NCI-H510A treated with DMSO at 0.1 percent for 48 hours (cell line): ENCODE results near the gene FXYD4.
A peak's percentile ranks its signal among the peaks of the same experiment; 100 is the strongest.

Experiments
- DNase-seq: peaks from one replicate; lab custom pipeline; 2025; lab: John Stamatoyannopoulos, UW

The FXYD4 gene

DNA sequence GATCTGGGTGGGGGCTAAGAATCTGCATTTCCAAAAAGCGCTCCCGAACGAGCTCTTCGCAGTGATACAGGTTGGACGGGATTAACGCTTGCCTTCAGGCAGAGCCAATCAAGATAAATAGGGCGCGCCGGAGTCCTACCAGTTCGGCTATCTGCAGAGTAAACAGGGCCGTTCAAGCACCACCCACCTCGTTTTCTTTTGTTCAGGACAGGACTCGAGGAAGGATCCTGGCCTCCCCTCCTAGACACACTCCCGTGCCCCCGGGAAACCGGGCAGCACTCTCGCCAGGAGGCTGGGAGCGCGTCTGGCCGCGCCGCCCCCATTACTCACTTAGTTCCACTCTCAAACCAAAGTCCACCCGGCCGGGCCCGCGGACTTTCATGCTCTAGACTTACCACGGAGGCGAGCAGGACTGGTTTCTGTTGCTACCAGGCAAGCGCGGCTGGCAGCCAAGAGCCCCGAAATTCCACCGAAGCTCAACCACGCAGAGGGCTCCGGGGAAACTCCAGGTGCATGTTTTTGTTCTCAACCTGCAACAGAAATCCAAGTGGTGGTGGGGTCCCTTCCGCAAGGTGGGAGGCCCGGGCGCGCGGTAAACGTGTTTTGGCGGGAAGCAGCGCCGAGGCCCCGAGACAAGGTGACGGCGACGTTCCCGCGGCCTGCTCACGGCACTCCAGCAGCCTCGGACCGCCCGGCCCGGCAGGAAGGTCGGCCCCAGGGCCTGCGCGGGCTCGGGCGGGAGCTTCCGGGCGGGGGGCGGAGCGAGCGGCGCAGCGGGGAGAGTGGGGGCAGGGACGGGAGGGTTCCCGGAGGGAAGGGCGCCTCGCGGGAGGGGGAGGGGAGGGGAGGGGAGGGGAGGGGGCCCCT lies 24.9 kb downstream of the FXYD4 start:
- DNase-seq, result peak; percentile 46

DNA sequence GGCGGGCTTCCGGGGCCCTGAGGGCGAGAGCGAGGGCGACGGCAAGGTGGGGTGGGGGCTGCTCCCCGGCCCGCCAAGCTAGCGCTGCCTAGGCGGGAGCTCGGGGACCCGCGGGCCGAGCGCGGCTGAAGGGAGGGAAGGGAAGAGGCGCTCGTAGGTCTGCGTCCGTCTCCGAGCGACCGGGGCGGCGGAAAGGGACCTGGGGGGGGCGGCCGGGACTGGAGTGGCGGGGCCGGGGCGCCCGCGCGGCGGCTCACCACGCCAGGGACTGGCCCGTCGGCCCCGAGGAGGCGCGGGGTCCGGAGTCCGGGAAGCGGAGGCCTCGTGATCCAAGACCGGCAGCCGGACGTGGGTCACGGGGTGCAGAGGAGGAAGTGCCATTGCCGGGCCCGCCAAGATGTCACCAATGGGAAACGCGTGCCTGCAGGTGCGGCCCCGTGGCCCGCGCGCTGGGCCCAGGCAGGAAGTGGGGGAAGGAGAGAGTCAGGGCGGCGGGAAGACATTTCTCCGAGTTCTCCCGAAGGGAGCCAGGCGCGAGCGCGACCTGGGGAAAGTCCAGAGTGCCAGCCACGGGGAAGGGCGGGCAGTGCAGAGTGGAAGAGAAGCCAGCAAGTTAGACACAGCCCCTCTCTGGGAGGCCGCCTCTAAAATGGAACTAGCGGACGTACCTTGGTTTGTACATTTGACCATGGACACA lies 25.6 kb downstream of the FXYD4 start:
- DNase-seq, result peak; percentile 65

DNA sequence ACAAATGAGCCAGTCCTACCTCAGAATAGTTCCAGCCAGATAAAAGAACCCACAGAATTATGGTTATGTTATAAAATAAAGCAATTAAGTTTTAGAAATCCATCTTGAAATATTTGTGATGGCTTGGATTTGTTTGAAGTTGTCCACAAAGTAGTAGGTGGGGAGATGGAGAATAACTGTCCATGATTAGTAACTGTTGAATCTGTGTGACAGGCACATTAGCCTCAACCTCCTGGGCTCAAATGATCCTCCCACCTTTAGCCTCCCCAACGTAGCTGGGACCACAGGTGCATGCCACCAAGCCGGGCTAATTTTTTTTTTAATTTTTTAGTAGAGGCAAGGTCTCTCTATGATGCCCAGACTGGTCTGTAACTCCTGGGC lies 27.5 kb downstream of the FXYD4 start:
- no peak for DNase-seq

DNA sequence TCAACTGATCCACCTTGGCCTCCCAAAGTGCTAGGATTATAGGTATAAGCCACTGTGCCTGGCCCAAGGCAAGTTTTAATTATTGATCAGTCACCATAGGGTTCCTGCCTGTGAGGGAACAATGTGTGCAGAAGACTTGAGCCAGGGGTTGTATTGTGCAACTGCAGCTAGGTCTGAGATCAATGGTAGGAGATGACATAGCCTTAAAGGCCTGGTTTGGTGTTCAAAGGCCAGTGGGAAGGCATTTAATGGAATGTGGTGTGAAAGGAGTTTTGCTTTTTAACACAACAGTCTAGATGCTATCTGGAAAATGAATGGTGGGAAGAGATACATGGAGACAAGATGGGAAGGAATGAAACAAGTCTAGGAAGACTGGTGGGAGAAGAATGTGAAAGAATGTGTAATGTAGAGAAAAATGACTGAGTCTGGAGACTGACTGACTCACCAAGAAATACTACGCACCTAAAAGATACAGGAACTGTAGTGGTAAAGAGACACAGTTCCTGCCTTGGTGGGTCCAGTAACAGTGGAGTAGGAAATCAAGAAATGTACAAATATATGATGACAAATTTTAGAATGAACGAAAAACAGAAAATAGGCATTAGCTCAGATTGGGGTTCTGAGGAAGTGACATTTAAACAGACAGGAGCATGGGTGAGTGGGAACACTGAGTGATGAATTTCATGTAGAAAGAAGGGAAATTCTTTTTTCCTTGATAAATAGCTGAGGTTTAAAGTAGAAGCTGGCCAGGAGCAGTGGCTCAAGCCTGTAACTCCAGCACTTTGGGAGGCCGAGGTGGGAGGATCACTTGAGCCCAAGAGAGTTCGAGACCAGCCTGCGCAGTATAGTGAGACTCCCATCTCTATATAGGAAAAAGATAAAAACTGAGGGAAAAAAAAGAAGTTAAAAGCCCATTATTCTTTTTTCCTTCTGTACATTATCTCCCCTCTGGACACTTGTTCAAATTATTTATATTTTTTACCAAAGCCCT lies 28.2 kb downstream of the FXYD4 start:
- DNase-seq, result no peak

DNA sequence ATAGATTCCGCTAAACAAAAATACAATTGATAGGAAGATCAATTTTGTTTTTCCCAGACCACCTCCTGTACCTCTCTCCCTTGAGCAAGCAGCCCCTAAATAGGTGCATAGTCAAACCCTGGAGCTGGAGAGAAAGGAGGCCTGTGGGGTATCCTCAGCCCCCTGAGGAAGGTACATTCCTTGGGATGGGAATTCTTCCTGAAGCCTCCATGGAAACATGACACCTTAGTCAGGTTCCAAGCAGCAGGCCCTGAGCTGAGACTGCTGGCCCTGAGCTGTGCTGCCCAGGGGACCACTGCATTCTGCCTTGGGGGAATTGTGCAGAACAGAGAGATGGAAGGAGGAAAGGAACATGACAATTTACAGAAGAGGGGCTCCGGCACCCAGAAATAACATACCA lies 30.2 kb downstream of the FXYD4 start:
- DNase-seq, result no peak

DNA sequence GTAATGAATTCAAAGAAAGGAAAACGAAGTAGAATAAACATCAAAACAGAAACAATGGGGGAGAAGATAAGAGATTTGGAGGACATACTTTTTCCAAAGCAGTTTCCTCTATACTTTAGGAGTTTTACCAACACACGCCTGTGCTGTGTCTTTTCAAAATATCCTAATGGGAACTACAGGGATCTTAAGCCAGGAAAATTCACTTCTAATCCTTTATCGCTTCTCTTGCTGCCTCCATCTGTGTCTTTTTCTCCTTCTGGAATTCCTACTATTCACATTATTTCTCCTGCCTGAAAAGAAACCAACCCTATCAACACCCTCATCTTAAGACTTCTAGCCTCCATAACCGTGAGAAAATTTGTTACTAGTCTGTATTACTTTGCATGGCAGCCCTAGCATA lies 30.7 kb downstream of the FXYD4 start:
- DNase-seq, result no peak

DNA sequence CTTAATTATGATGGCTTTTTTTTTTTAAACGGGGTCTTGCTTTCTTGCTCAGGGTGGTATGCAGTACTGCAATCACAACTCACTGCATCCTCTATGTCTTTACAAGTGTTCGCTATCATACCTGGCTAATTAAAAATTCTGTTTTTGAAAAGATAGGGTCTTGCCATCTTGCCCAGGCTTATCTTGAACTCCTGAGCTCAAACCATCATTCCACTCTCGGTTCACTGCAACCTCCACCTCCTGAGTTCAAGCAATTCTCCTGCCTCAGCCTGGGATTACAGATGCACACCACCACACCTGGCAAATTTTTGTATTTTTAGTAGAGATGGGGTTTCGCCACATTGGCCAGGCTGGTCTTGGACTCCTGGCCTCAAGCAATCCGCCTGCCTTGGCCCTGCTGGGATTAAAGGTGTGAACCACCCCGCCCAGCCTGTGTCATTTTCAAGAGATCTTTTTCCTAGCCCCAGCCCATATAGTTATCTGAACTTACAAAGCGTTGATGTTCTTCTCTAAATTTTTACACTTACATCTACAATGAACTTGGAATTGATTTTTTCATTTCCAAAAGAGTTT lies 31.5 kb downstream of the FXYD4 start:
- DNase-seq, result no peak

DNA sequence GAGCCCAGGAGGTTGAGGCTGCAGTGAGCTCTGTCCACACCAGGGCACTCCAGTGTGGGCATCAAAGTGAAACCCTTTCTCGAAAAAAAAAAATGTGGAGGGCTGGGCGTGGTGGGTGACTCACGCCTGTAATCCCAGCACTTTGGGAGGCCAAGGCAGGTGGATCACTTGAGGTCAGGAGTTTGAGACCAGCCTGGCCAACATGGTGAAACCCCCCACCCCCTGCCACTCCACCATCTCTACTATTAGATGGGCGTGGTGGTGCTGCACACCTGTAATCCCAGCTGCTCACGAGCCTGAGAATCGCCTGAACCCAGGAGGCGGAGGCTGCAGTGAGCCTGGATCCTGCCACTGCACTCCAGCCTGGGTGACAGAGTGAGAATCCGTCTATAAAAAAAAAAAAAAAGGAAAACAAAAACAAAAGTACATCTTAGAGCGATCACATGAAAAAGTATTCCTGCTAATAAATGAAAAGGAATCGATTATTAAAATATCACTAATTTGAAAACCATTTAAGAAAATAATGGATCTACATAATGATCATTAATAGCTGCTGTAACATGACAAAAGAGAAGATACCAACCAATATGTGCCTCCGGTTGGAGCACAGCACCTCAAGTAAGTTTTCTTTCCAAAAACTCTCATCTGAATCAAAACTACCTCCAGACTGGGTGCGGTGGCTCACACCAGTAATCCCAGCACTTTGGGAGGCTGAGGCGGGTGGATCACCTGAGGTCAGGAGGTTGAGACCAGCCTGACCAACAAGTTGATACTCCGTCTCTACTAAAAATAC lies 32.7 kb downstream of the FXYD4 start:
- no peak for DNase-seq

DNA sequence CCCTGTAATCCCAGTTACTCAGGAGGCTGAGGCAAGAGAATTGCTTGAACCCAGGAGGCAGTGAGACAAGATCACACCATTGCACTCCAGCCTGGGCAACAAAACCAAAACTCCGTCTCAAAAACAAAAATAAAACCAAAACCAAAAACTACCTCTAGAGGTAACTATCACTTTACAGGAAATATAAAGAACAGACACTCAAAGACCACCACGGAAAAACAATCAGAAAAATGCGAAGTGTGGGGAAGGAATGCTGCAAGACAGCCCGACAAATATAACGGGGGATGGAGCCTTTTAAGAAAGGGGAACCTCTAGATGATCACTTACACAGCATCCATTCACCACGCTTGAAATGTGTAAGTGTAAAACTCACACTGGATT lies 33.3 kb downstream of the FXYD4 start:
- DNase-seq, result no peak

DNA sequence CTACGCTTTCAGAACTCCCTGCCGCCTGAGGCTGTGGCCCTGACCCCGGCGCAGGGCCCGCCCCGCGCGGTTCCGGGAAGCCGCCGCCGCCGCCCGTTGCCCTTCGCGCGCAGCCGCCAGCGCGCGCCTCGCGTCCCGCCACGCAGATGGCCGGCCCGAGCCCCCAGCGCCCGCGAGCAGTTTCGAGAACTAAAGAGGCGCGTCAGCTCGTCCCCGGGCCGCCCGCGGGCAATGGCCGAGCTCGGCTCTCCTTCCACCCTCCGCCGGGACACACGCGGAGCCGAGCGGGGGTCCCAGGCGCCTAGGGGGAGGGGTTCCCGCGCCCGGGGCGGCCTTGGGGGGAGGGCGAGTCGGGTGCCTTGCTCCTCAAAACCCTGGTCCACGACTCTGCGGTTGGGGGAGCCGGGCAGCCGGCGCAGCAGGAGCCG lies 35.7 kb downstream of the FXYD4 start:
- DNase-seq, result no peak

DNA sequence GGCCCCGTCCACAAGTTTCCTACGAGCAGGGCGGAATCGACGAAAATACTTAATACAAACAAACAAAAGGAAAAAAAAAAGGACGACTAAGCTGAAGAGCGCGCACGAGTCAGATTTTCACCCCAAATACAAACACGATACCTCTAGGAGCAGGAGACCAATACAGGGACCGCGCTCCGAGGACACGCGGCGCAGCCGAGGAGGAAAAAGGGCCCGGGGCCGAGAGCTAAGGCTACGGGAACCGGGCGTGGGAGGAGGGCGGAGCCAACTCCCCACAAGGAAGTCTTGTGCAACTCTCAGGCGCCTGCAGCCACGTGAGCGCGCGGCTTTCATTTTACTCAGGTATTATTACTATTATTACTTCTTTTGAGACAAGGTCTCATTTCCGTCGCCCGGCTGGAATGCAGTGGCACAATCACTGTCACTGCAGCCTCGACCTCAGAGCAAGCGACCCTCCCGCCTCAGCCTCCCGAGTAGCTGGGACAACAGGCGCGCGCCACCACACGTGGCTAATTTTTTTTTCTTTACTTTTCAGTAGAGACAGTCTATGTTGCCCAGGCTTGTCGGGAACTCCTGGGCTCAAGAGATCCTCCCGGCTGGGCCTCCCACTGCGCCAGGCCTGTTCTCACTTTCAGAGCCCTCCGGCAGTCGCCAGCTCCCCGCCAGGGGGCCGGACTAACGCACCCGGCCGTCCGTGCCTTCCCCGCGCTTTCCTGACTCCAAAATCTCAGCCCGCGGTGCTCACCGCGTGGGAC lies 36.3 kb downstream of the FXYD4 start:
- peak; percentile 48 for DNase-seq

DNA sequence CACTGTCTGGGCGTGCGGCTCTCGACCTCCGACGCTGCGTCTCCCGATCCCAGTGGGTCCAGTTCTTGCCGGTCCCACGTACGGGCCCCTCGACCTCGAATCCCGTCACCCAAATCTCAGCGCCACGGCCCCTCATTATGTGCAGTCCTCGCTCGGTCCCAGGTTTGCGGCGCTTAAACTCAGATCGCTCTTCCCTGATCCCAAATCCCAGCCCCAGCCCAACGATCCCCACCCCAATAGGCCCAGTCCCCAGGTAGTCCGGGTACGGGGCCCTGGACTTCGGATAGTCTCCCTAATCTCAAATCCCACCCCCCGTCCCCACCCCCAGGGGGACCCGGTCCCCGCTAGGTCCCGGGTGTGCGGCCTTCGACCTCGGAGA lies 36.9 kb downstream of the FXYD4 start:
- no peak for DNase-seq

DNA sequence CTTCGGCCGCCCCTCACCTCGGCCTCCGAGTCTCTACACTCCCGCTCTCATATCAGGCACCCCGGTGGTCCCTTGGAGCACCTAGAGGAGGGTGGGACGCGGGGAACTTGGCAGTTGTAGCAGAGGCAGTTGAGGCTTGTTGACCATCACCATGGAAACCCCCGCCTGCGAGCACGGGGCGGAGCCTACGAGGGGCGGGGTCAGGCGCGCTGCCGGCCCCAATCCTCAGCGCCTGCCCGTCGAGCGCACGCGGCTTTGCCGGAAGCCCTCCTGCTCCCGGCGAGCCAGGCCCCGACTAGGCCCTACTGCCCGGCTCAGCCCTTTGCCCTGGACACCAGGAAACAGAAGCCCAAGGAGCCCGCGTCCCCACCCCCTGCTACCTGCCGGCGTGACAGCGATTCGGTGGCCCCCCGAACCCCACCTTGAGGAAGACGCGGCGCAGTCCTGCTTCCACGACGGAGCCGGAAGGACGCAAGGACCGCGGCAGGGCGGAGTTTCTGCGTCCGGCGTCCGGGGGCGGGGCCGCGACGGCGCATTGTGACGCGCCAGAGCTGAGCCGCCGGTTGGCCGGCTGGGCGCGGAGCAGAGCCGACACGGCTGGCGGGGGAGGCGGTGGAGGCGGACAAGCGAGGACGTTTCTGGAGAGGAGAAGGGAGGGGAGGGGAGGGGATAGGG lies 37.4 kb downstream of the FXYD4 start, which contains the start of gene HNRNPF:
HNRNPF (minus strand) TSS at position 477 of the 675 bp plus-strand sequence. CDS start 21,302 bp downstream, outside the sequence.
- peak; percentile 75 for DNase-seq

DNA sequence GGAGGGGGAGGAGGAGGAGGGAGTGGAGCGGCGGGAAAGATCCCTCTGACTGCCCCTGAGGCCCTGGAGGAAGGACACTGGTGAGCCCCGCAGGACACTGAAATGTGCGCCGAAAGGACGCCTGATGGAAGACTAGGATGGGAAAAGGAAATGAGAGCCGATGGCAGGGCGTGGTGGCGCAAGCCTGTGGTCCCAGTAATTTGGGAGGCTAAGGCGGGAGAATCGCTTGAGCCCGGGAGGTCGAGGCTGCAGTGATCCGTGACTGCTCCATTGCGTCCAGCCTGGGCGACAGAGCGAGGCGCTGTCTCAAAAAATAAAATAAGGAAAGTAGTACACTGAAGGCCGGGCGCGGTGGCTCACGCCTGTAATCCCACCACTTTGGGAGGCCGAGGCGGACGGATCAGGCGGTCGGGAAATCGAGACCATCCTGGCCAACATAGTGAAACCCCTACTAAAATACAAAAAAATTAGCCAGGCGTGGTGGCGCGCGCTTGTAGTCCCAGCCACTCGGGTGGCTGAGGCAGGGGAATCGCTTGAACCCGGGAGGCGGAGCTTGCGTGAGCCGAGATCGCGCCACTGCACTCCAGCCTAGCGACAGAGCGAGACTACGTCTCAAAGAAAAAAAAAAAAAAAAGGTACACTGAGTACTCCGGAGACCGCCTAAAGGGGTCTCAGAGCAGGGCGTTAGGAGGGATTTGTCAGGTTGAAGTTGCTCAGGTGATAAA lies 38.1 kb downstream of the FXYD4 start:
- peak; percentile 14 for DNase-seq

DNA sequence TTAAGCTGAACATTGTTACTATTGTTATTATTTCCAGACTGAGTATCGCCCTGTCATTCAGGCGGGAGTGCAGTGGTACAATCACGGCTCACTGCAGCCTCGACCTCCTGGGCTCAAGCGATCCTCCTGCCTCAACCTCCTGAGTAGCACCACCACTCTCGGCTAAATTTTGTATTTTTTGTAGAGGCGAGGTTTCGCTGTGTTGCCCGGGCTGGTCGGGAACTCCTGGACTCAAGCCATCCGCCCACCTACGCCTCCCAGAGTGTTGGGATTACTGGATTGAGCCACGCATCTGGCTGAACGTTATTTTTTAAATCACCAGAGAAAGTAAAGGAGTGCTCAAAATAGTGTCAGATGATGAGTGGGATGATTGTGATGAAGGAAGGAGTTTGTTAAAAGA lies 38.9 kb downstream of the FXYD4 start:
- no peak for DNase-seq

DNA sequence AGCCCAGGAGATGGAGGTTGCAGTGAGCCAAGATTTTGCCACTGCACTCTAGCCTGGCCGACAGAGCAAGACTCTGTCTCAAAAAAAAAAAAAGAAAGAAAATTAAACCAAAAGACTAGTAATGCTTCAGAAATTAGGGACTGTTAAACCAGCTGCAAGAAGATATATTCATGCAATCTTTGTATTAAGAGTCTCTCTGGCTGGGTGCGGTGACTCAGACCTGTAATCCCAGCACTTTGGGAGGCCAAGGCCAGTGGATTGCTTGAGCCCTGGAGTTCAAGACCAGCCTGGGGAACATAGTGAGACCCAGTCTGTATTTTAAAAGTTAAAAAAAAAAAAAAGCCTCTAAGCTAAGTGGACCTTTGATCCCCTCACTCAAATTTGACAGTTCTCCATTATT lies 40.1 kb downstream of the FXYD4 start:
- DNase-seq, result no peak

DNA sequence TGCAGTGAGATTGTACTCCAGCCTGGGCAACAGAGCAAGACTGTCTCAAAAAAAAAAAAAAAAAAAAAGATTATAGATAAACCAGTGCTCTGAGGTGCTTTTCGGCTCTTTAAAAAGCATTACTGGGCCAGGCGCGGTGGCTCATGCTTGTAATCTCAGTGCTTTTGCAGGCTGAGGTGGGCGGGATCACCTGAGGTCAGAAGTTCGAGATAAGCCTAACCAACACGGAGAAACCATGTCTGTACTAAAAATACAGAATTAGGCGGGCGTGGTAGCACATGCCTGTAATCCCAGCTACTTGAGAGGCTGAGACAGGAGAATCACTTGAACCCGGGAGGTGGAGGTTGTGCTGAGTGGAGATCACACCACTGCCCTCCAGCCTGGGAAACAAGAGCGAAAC lies 44.1 kb downstream of the FXYD4 start:
- no peak for DNase-seq

DNA sequence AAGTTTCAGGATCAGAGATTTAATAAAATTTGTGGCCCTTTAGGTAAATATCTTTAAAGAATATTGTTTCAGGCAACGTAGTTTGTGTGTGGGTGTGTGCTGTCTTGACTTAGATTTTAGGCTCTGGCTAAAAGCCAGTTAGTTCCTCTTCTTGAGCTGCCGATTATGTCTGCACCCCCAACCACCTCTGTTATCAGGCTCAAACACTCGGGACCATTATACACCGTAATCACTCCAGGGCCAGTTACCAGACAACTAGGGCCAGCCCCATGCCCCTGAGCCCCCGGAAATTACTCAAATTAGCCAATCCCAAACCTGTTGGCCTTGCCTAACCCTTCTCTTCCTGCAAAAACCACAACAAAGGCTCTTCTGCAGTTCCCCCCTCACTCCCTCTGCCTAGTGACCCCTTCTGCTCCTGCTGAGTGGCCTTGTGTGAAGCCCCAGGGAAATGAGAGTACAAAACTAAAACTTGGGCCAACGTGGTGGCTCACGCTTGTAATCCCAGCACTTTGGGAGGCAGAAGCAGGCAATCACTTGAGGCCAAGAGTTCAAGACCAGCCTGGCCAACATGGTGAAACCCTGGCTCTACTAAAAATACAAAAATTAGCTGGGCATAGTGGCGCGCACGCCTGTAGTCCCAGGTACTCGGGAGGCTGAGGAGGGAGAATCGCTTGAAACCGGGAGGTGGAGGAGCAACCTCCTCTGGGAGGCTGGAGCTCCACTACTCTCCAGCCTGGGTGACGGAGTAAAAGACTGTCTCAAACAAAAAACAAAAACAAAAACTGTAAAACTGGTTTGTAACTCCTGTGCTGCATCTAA lies 46.7 kb downstream of the FXYD4 start:
- no peak for DNase-seq
